Activated naive CD8-positive, alpha-beta T cell treated with anti-CD3 and anti-CD28 coated beads, Interleukin-2, amount 50 U/mL, for 24 hours (primary cell): Measurements from ENCODE around the gene ZNF654.
A peak's percentile ranks its signal among the peaks of the same experiment; 100 is the strongest.

Experiments used
- ATAC-seq: fragments of 150-1000 bp; cut with Tn5 transposase; one replicate; pipeline ENCODE4 v1.10.0; 2021
- DNase-seq: peaks from one replicate; pipeline ENCODE4 v3.0.0; 2021
- H3K27ac Mint-ChIP-seq: one replicate; pipeline ENCODE4 v1.8.0; 2021; ENCODE audit warnings: mild to moderate bottlenecking, mixed read lengths
- H3K27me3 Mint-ChIP-seq: one replicate; pipeline ENCODE4 v1.8.0; 2021; ENCODE audit warnings: mixed read lengths
- H3K36me3 Mint-ChIP-seq: one replicate; pipeline ENCODE4 v1.8.0; 2021; ENCODE audit warnings: low read depth, mixed read lengths
- H3K4me1 Mint-ChIP-seq: one replicate; pipeline ENCODE4 v1.8.0; 2021; ENCODE audit warnings: mixed read lengths
- H3K4me3 Mint-ChIP-seq: one replicate; pipeline ENCODE4 v1.8.0; 2021; ENCODE audit warnings: mild to moderate bottlenecking, moderate library complexity, mixed read lengths
- H3K9me3 Mint-ChIP-seq: one replicate; pipeline ENCODE4 v1.8.0; 2021; ENCODE audit warnings: mixed read lengths

The ZNF654 gene

DNA sequence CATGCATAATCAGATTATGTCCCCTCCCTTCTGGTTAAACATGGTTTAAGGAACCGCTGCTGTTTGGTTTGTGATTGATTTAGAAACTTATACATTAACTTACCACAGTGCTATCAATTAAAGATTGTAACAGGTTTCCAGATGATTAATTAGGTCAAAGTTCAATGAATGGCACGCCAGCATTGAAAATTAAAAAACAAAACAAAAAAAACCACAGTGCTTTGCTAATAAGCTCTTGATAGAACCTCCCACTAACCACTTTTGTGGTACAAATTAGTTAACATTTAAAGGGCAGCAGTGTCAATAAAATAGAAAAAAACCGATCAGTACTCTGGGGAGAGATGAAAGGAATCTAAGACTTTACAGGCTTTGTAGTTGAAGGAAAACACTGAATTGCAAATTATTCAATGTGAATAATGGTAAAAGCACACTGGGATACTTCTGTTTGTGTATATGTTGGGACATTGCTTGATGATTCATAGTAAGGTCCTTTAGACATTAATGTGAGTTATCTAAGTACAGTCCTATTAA is 83.1 kb downstream of the ZNF654 start:
- Mint-ChIP-seq H3K27ac (peak overlapping the region; percentile 14), H3K4me1 (peaks cover 9% of the 10 kb centered on the region), H3K9me3 (no peaks in the 10 kb centered on the region), H3K36me3 (peaks cover 37% of the 10 kb centered on the region), H3K4me3 (no peak overlapping the region), H3K27me3 (no peaks in the 10 kb centered on the region)
- no peak for ATAC-seq
- no peak for DNase-seq

DNA sequence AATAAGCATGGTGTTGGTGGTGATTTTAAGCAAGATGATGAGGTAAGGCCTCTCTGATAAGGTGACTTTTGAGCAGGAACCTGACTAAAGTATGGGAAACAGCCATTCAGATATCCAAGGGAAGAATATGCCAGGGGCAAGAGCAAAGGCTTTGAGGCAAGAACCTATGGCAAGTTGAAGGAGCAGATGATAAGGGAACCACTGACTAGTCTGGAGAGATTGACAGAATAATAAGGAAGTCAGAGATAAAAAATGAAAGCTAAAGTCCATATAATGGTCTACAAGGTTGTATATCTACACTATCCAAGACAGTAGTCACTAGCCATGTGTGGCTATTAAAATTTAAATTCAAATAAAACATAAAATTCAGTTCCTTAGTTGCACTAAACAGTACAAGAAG is 88.2 kb downstream of the ZNF654 start:
- peaks cover 9% of the 10 kb centered on the region for H3K36me3 Mint-ChIP-seq
- no peak for ATAC-seq
- H3K9me3 Mint-ChIP-seq: no peaks in the 10 kb centered on the region
- H3K27ac Mint-ChIP-seq: no peak overlapping the region
- H3K27me3 Mint-ChIP-seq: no peaks in the 10 kb centered on the region
- H3K4me3 Mint-ChIP-seq: no peak overlapping the region
- H3K4me1 Mint-ChIP-seq: peaks cover 34% of the 10 kb centered on the region
- no peak for DNase-seq

DNA sequence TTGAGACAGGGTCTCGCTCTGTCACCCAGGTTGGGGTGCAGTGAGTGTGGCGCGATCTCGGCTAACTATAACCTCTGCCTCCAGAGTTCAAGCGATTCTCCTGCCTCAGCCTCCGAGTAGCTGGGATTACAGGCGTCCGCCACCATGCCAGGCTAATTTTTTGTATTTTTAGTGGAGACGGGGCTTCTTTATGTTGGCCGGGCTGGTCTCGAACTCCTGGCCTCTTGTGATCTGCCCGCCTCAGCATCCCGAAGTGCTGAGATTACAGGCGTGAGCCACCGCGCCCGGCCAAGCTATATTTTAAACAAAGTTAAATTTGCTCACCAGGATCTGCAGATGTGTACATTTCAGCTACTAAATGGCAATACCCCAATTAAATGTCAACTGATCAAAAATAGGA is 89.6 kb downstream of the ZNF654 start:
- Mint-ChIP-seq H3K4me1 (peaks cover 39% of the 10 kb centered on the region), H3K27ac (peak overlapping the region; percentile 98), H3K4me3 (peak overlapping the region; percentile 95), H3K9me3 (no peaks in the 10 kb centered on the region), H3K36me3 (peaks cover 4% of the 10 kb centered on the region), H3K27me3 (no peaks in the 10 kb centered on the region)
- ATAC-seq (no peak), DNase-seq (no peak)

GRCh38 chr3:88149101-88149508 is 90.0 kb downstream of the ZNF654 start:
- Mint-ChIP-seq H3K9me3 (no peaks in the 10 kb centered on the region), H3K27me3 (no peaks in the 10 kb centered on the region), H3K27ac (peak overlapping the region; percentile 98), H3K4me1 (peaks cover 39% of the 10 kb centered on the region), H3K36me3 (peaks cover 4% of the 10 kb centered on the region), H3K4me3 (peak overlapping the region; percentile 95)
- peak; percentile 41 for DNase-seq
- ATAC-seq: peak; percentile 18

GRCh38 chr3:88149509-88150362 is 90.7 kb downstream of the ZNF654 start, which contains the start of gene C3orf38:
C3orf38 (plus strand) TSS chr3:88149959; CDS start chr3:88150053, 94 bp downstream.
- H3K27ac Mint-ChIP-seq: peak within 1 kb of the TSS; percentile 98
- H3K9me3 Mint-ChIP-seq: no peaks in the 10 kb centered on the region
- DNase-seq: peak; percentile 78
- ATAC-seq: peak; percentile 90
- H3K4me1 Mint-ChIP-seq: peaks cover 39% of the 10 kb centered on the region
- peak within 1 kb of the TSS; percentile 95 for H3K4me3 Mint-ChIP-seq
- H3K36me3 Mint-ChIP-seq: peaks cover 8% of the 10 kb centered on the region
- H3K27me3 Mint-ChIP-seq: no peaks in the 10 kb centered on the region

DNA sequence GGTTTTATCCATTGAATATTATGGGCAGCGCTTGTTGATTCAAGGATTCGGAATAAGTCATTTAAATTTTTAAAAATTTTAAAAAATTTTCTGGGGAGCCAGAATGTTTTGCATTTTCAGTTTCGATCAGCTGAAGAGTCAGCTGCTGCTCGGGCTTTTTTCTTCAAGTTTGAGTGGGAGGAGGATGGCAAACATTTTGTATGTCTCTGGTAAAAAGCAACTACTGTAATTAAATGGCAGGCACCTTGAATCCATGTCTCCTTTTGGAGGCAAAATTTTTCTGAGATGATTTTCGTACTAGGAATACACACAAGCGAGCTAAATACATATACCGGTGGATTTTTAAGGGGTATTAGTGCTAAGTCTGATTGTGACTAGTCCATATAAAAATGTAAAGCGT is 91.3 kb downstream of the ZNF654 start:
- no peak for ATAC-seq
- Mint-ChIP-seq H3K4me3 (peak overlapping the region; percentile 95), H3K9me3 (no peaks in the 10 kb centered on the region), H3K36me3 (peaks cover 8% of the 10 kb centered on the region), H3K27ac (peak overlapping the region; percentile 98), H3K27me3 (no peaks in the 10 kb centered on the region), H3K4me1 (peaks cover 39% of the 10 kb centered on the region)
- no peak for DNase-seq

GRCh38 chr3:88150806-88151205 is 91.8 kb downstream of the ZNF654 start:
- H3K9me3 Mint-ChIP-seq: no peaks in the 10 kb centered on the region
- DNase-seq (no peak), ATAC-seq (no peak)
- peak overlapping the region; percentile 98 for H3K27ac Mint-ChIP-seq
- H3K4me1 Mint-ChIP-seq: peaks cover 42% of the 10 kb centered on the region
- peaks cover 13% of the 10 kb centered on the region for H3K36me3 Mint-ChIP-seq
- no peaks in the 10 kb centered on the region for H3K27me3 Mint-ChIP-seq
- peak overlapping the region; percentile 95 for H3K4me3 Mint-ChIP-seq

GRCh38 chr3:88151358-88151757 is 92.3 kb downstream of the ZNF654 start:
- peak overlapping the region; percentile 95 for H3K4me3 Mint-ChIP-seq
- peaks cover 47% of the 10 kb centered on the region for H3K4me1 Mint-ChIP-seq
- no peaks in the 10 kb centered on the region for H3K27me3 Mint-ChIP-seq
- ATAC-seq: no peak
- peak overlapping the region; percentile 47 for H3K27ac Mint-ChIP-seq
- H3K36me3 Mint-ChIP-seq: peaks cover 18% of the 10 kb centered on the region
- no peak for DNase-seq
- no peaks in the 10 kb centered on the region for H3K9me3 Mint-ChIP-seq

DNA sequence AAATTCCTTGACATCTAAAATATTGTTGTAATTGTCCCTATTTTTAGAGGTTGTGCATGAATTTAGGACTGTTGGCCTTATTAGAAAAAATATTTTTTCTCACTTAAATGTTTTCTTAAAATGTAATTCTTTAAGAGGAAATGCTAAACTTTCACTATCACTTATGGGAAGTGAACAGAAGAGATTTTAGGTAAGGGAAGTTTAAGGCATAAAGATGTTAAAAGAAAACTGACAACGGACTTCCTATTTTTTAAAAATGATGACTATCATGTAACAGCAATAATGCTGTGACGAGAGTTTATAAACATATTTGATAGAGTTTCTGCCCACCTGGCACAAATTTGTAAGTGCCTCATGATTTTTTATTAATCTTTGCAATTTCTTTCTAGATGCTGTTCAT is 93.8 kb downstream of the ZNF654 start:
- H3K36me3 Mint-ChIP-seq: peaks cover 30% of the 10 kb centered on the region
- H3K27me3 Mint-ChIP-seq: no peaks in the 10 kb centered on the region
- no peak overlapping the region for H3K27ac Mint-ChIP-seq
- peaks cover 52% of the 10 kb centered on the region for H3K4me1 Mint-ChIP-seq
- no peaks in the 10 kb centered on the region for H3K9me3 Mint-ChIP-seq
- ATAC-seq (no peak), DNase-seq (no peak)
- H3K4me3 Mint-ChIP-seq: no peak overlapping the region

DNA sequence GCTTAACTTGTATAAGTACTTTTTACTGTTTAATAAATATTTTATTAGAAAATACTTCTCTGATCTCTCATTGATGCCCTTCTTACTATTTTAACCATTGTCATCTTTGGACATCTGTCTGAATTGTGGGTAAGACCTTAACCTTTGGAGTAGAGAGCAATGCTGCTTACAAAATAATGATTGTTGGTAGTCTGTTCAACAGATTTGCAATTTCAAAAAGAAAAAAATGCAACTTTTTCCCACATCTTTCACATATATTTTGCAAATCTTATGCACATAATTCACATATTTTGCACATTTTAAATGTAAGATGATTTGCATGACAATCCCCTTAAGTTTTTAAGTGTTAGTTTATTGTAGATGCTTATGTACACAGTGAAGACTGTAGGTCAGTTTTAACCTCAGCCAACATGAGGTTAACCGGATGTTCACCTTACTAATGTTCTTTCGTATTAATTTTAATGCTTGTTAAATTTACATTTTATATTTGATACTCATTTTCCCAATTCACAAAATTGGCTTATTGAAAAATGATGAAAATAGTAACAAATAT is 107.4 kb downstream of the ZNF654 start:
- DNase-seq: no peak
- H3K27me3 Mint-ChIP-seq: no peaks in the 10 kb centered on the region
- no peak overlapping the region for H3K27ac Mint-ChIP-seq
- ATAC-seq: no peak
- H3K9me3 Mint-ChIP-seq: no peaks in the 10 kb centered on the region
- H3K36me3 Mint-ChIP-seq: peaks cover 22% of the 10 kb centered on the region
- H3K4me3 Mint-ChIP-seq: no peak overlapping the region
- peaks cover 8% of the 10 kb centered on the region for H3K4me1 Mint-ChIP-seq

- Mint-ChIP-seq H3K36me3 (peaks cover 18% of the 10 kb centered on the region), H3K9me3 (no peaks in the 10 kb centered on the region), H3K27me3 (no peaks in the 10 kb centered on the region), H3K4me3 (no peak overlapping the region), H3K4me1 (peaks cover 7% of the 10 kb centered on the region), H3K27ac (no peak overlapping the region)
- DNase-seq: no peak
- ATAC-seq: no peak
These were observed 108.1 kb downstream of the ZNF654 start for GRCh38 chr3:88167173-88167572.

DNA sequence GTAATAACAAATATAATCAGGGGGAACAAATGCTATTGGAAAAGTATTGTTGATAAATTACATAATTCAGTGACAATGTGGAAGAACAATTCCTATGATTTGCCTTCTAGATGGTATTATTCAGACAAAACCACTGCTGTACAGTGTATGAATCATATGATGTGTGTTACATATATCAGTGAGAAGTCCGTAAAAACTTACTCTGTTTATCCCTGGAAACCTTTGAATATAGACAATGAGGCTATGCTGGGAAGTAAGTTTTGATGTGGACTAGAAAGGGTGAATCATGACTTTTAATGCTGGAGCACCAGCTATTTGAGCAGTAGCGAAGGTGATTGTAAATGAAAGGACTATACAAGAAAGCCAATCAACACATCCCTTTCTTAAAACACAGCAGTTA is 108.6 kb downstream of the ZNF654 start:
- H3K27me3 Mint-ChIP-seq: no peaks in the 10 kb centered on the region
- peaks cover 3% of the 10 kb centered on the region for H3K4me1 Mint-ChIP-seq
- H3K36me3 Mint-ChIP-seq: peaks cover 15% of the 10 kb centered on the region
- no peak for ATAC-seq
- H3K9me3 Mint-ChIP-seq: no peaks in the 10 kb centered on the region
- H3K27ac Mint-ChIP-seq: no peak overlapping the region
- DNase-seq: no peak
- H3K4me3 Mint-ChIP-seq: no peak overlapping the region

- H3K4me1 Mint-ChIP-seq: peaks cover 3% of the 10 kb centered on the region
- no peak overlapping the region for H3K4me3 Mint-ChIP-seq
- no peak overlapping the region for H3K27ac Mint-ChIP-seq
- peaks cover 15% of the 10 kb centered on the region for H3K36me3 Mint-ChIP-seq
- ATAC-seq (no peak), DNase-seq (no peak)
- H3K27me3 Mint-ChIP-seq: no peaks in the 10 kb centered on the region
- no peaks in the 10 kb centered on the region for H3K9me3 Mint-ChIP-seq
These were observed 109.1 kb downstream of the ZNF654 start for GRCh38 chr3:88168171-88168570.

GRCh38 chr3:88180398-88180999 is 121.4 kb downstream of the ZNF654 start:
- Mint-ChIP-seq H3K4me3 (no peak overlapping the region), H3K4me1 (no peaks in the 10 kb centered on the region), H3K27me3 (no peaks in the 10 kb centered on the region), H3K9me3 (peaks cover 8% of the 10 kb centered on the region), H3K36me3 (no peaks in the 10 kb centered on the region), H3K27ac (no peak overlapping the region)
- DNase-seq (peak; percentile 21), ATAC-seq (peak; percentile 43)
